Vagina (tissue), 2 donors: ENCODE data around the gene EEF1E1.

Source experiments
- CTCF ChIP-seq, 3 experiments: fragments of 450-650 bp in 2 of 3; fragments of 200-600 bp in 1 of 3; sonication (generic) in 1 of 3; IDR thresholded peaks; one replicate each; pipeline ENCODE4 v1.5.1; 2017 to 2019; ENCODE audit warnings: antibody characterized with exemption in 3 of 3, mild to moderate bottlenecking in 2 of 3, moderate library complexity in 2 of 3
- POLR2A ChIP-seq, 2 donors: fragments of 450-650 bp; IDR thresholded peaks; one replicate each; pipeline ENCODE4 v1.6.1; 2017; ENCODE audit warnings: antibody characterized with exemption in 2 of 2, mild to moderate bottlenecking in 2 of 2, moderate library complexity in 2 of 2

- no peak for TF ChIP-seq CTCF (IDR thresholded peaks at IDR 0.05)
- TF ChIP-seq POLR2A (IDR thresholded peaks at IDR 0.05), result no peak
These were observed 11.7 kb downstream of the EEF1E1 start for GRCh38 chr6:8090650-8091049.
